Measurements from ENCODE around the gene SEC24D. TPM values are rescaled to one million over a fixed set of nuclear protein-coding genes. Genes with fewer than 3 reads are reported as not detected.

Gene SEC24D
- total and polyA plus RNA-seq, 11 donors, result 3.1 to 36.4 (median 14.8) TPM

- WGBS, 4 donors, result 39 to 58% (median 48%) methylated on average over 3 of the region's 3 CpGs
- H3K27me3 ChIP-seq, result no peaks in the 10 kb centered on the region
- intact Hi-C loops (cut with DNase I), result no loop called here
- no peaks in the 10 kb centered on the region for H3K9me3 ChIP-seq
- no peak for DNase-seq
- no peak for TF ChIP-seq CTCF (IDR thresholded peaks at IDR 0.05)
- peaks cover 0 to 98% (median 94%) of the 10 kb centered on the region in 9 donors for H3K36me3 ChIP-seq
- H3K27ac ChIP-seq, result peak overlapping the region in 2 of 12 donors; percentile 7 to 18
- peak in 1 of 4 donors; percentile 10 for ATAC-seq
- peaks cover 0 to 19% (median 6%) of the 10 kb centered on the region in 12 donors for H3K4me1 ChIP-seq
- no peak overlapping the region for H3K4me3 ChIP-seq
These were observed 24.1 kb downstream of the SEC24D start for GRCh38 chr4:118811832-118812231.

- DNase-seq (no peak), ATAC-seq (peak in 2 of 4 donors; percentile 31 to 53)
- peaks cover 0 to 19% (median 6%) of the 10 kb centered on the region in 12 donors for H3K4me1 ChIP-seq
- no peaks in the 10 kb centered on the region for H3K27me3 ChIP-seq
- WGBS, 4 donors, result 53 to 73% (median 67%) methylated on average over 3 of the region's 3 CpGs
- H3K9me3 ChIP-seq, result no peaks in the 10 kb centered on the region
- peaks cover 0 to 98% (median 95%) of the 10 kb centered on the region in 9 donors for H3K36me3 ChIP-seq
- H3K27ac ChIP-seq, result peak overlapping the region in 2 of 12 donors; percentile 7 to 8
- TF ChIP-seq POLR2A (IDR thresholded peaks at IDR 0.05) (no peak), CTCF (IDR thresholded peaks at IDR 0.05) (no peak)
- intact Hi-C loops (cut with DNase I), result no loop called here
- no peak overlapping the region for H3K4me3 ChIP-seq
These were observed 24.7 kb downstream of the SEC24D start for GRCh38 chr4:118810991-118811764.

- intact Hi-C loops (cut with DNase I), result no loop called here
- H3K36me3 ChIP-seq, result peaks cover 0 to 98% (median 96%) of the 10 kb centered on the region in 9 donors
- H3K4me3 ChIP-seq, result no peak overlapping the region
- 88 to 96% (median 96%) methylated on average over 2 of the region's 2 CpGs for WGBS, 4 donors
- H3K4me1 ChIP-seq, result peaks cover 0 to 15% (median under 1%) of the 10 kb centered on the region in 12 donors
- ATAC-seq (no peak), DNase-seq (no peak)
- TF ChIP-seq CTCF (IDR thresholded peaks at IDR 0.05) (no peak), POLR2A (IDR thresholded peaks at IDR 0.05) (no peak)
- no peaks in the 10 kb centered on the region for H3K27me3 ChIP-seq
- no peaks in the 10 kb centered on the region for H3K9me3 ChIP-seq
- H3K27ac ChIP-seq, result no peak overlapping the region
These were observed 28.3 kb downstream of the SEC24D start for GRCh38 chr4:118807659-118808058.

GRCh38 chr4:118803253-118803652 lies 32.7 kb downstream of the SEC24D start:
- Histone ChIP-seq H3K27me3 (no peaks in the 10 kb centered on the region), H3K27ac (no peak overlapping the region), H3K4me1 (peaks cover 0 to 23% (median 4%) of the 10 kb centered on the region in 12 donors), H3K36me3 (peaks cover 0 to 100% (median 88%) of the 10 kb centered on the region in 9 donors), H3K4me3 (no peak overlapping the region), H3K9me3 (no peaks in the 10 kb centered on the region)
- intact Hi-C loops (cut with DNase I), result no loop called here
- ATAC-seq (no peak), DNase-seq (no peak)
- TF ChIP-seq POLR2A (IDR thresholded peaks at IDR 0.05) (no peak), CTCF (IDR thresholded peaks at IDR 0.05) (no peak)
- WGBS, 4 donors, result 79 to 89% (median 80%) methylated on average over 1 of the region's 1 CpG

Measured in heart left ventricle (tissue), 16 donors.